AG09309 (cell line): ENCODE results near the gene GPBAR1.

Experiments used
- DNase-seq: peaks from one replicate; pipeline ENCODE4 v3.0.0-alpha.2; 2010; ENCODE audit warnings: low read depth
- H3K4me3 ChIP-seq: 2 replicates; pipeline ENCODE4 v1.5.1; 2011; ENCODE audit warnings: mild to moderate bottlenecking, low read depth, low read length, moderate library complexity; ENCODE audit not compliant: control insufficient read depth
- TF ChIP-seq, protein P1 (sequence below): IDR thresholded peaks from 2 replicates; pipeline ENCODE4 v1.5.1; 2011; ENCODE audit warnings: mild to moderate bottlenecking, low read depth, low read length, inconsistent platforms; ENCODE audit not compliant: insufficient read depth, control insufficient read depth; ENCODE audit errors: missing control alignments

GPBAR1 gene

DNA sequence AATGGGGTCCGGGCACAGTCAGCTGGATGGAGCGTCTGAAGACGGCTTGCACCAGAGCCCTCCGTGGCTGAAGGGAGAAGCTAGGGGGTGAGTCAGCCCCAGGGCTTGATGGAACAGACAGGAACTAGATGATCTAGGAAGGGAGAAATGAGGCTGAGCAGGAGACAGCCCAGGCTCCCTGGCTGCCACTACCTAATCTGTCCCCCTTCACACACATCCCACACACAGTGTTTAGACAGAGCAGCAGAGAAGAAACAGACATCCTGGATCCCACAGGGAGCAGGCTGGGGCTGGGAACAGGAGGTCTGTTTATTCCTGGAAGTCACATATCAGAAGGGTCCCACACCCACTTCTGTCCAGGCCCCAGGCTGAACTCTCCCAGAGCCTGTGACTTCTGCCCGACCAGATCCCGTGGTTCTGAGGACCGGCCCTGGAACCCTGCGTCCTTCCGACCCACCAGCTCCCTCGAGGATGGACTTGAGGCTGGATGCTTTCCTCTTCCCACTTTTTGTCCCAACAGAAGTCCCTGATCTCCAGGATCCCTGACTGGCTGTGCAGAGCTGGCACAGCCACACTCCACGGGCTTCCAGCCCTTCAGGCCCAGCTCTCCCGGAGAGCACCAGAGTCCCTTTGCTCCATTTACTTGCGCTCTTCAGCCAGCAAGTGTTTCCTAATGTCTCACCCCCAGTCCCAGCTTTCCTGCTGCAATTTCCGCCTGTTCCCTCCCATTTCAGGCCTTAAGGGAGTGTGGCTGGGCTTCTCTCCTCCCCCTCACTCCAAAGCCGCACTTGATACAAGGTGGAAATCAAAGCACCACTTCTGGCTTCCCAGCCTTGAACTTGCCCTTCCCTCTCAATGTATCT, 1.5 kb upstream of the GPBAR1 start:
- no peak overlapping the region for H3K4me3 ChIP-seq
- DNase-seq: peak; percentile 40
- TF ChIP-seq, protein P1, sequence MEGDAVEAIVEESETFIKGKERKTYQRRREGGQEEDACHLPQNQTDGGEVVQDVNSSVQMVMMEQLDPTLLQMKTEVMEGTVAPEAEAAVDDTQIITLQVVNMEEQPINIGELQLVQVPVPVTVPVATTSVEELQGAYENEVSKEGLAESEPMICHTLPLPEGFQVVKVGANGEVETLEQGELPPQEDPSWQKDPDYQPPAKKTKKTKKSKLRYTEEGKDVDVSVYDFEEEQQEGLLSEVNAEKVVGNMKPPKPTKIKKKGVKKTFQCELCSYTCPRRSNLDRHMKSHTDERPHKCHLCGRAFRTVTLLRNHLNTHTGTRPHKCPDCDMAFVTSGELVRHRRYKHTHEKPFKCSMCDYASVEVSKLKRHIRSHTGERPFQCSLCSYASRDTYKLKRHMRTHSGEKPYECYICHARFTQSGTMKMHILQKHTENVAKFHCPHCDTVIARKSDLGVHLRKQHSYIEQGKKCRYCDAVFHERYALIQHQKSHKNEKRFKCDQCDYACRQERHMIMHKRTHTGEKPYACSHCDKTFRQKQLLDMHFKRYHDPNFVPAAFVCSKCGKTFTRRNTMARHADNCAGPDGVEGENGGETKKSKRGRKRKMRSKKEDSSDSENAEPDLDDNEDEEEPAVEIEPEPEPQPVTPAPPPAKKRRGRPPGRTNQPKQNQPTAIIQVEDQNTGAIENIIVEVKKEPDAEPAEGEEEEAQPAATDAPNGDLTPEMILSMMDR: no peak

DNA sequence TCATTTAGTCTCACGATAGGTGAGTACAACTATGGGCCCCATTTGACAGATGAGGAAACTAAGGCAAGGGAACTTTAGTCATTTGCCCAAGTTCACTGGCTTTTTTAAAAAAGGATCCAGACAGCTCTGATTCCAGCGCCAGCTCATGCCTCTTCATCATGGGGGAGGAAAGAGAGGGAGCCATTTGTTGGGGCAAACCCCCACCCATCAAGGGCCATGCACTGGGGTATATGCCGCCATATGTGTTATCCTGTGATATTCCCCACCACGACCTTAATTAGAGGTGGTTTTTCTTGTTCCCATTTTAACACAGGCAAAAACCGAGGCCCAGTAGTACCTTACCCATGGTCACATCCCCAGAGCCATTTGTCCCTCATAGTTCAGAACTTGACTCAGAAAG, 649 bp upstream of the GPBAR1 start:
- DNase-seq: no peak
- no peak overlapping the region for H3K4me3 ChIP-seq
- TF ChIP-seq, protein P1: no peak

DNA sequence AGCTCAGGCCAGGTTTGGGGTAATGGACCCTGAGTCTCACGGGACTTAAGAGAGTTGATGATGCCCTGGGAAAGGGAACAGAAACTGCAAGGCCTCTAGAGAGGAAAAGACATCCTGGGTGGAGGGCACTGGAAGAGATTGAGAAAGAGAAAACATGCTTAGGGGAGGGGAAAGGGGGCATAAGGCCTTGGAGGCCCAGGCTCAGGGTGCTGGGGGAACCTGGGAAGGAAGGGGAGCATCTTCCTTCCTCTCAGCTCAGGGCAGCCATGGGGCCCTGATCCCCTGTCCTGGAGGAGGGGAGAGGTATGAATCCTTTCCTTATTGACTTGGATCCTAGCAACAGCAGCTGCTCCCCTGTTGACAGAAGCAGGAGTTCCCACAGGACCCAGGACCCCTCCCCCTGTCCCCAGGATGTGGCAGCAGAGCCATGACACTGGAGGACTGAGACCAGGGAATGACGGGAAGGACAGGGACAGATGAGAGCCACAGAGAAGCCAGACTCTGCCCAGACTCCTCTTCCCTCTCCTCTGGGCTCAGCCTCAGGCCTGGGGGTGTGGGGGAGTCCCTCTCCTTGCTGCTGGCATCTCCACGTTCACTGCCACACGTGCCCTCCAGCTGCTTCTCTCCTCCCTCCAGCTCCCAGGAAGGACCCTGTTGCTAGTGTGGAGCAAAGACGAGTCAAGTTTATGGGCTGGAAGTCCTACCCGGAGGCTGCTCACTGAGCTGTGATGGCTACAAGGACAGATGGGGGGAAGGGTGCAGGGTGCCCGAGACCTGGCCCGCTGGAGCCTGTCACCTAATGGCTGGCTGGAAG, 815 bp downstream of the GPBAR1 start:
- TF ChIP-seq, protein P1: no peak
- H3K4me3 ChIP-seq: no peak overlapping the region
- no peak for DNase-seq

DNA sequence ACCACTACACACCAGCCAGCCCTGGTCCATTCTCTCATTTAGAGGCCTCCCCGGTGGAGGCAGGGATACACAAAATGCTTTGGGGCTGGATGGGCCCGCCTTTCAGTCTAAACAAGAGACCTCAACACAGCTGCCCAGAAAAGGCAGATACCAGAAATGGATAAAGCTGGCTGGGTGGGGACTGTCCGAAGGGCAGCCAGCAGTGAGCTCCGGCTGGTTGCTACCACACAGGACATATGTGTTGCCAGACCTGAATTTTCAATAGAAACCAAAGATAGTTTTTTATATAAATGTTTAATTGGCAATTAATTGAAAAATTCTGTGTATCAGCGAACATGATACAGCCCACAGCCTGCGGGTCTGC, 1.4 kb downstream of the GPBAR1 start:
- TF ChIP-seq, protein P1: no peak
- no peak overlapping the region for H3K4me3 ChIP-seq
- DNase-seq: no peak

DNA sequence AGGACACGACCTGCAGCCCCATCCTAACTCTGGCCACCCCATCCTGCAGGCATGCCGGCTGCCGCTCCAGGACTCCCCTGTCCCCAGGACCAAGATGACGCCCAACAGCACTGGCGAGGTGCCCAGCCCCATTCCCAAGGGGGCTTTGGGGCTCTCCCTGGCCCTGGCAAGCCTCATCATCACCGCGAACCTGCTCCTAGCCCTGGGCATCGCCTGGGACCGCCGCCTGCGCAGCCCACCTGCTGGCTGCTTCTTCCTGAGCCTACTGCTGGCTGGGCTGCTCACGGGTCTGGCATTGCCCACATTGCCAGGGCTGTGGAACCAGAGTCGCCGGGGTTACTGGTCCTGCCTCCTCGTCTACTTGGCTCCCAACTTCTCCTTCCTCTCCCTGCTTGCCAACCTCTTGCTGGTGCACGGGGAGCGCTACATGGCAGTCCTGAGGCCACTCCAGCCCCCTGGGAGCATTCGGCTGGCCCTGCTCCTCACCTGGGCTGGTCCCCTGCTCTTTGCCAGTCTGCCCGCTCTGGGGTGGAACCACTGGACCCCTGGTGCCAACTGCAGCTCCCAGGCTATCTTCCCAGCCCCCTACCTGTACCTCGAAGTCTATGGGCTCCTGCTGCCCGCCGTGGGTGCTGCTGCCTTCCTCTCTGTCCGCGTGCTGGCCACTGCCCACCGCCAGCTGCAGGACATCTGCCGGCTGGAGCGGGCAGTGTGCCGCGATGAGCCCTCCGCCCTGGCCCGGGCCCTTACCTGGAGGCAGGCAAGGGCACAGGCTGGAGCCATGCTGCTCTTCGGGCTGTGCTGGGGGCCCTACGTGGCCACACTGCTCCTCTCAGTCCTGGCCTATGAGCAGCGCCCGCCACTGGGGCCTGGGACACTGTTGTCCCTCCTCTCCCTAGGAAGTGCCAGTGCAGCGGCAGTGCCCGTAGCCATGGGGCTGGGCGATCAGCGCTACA, 2.1 kb downstream of the GPBAR1 start:
- TF ChIP-seq, protein P1: no peak
- no peak for DNase-seq
- no peak overlapping the region for H3K4me3 ChIP-seq
